ENCODE measurements around the gene B4GALT3.

B4GALT3 gene

GRCh38 chr1:161219078-161219892 is 42.0 kb upstream of the B4GALT3 start:
- H3K36me3 ChIP-seq (ENCODE audit: control insufficient read depth, insufficient read depth, low read length): peaks cover 15% of the 10 kb centered on the region

DNA sequence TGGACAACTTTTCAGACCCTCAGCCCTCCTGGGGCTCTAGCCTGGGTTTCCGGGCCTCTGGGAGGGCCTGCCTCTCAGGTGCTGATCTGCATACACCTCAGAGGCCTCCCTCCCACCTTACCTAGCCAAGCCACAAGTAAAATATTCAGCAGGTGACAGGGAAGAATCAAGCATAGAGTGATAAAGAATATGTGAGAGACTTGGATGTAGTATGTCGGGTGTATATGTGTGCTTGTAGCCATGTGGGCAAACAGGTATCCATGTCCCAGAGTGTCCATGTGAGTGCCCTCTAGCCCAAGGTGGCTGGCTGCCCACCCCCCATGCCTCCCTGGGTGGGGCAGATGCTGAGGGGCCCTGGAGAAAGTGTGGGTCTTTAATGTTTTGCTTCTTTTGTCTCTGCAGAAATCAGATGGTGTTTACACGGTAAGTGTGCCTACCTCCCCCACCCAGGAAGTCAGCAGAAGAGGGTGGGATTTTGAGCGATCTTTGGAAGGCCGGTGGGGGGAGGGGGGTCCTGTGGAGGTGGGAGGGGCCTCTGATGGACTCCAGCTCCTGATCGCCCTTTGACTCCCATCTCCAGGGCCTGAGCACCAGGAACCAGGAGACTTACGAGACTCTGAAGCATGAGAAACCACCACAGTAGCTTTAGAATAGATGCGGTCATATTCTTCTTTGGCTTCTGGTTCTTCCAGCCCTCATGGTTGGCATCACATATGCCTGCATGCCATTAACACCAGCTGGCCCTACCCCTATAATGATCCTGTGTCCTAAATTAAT is 41.2 kb upstream of the B4GALT3 start:
- Histone ChIP-seq H3K36me3 (ENCODE audit: control insufficient read depth, insufficient read depth, low read length) (peaks cover 23% of the 10 kb centered on the region), H3K9me3 (ENCODE audit: control insufficient read depth, low read length) (no peaks in the 10 kb centered on the region), H3K27ac (ENCODE audit: low read depth, low read length, severe bottlenecking) (no peak overlapping the region), H3K4me1 (ENCODE audit: control insufficient read depth, insufficient read depth, low read length, poor library complexity, severe bottlenecking) (peaks cover 19% of the 10 kb centered on the region), H3K4me3 (ENCODE audit: extremely low read depth, insufficient read depth, low read length, poor library complexity, severe bottlenecking) (no peak overlapping the region)
- WGBS, 2 experiments (ENCODE audit: insufficient coverage in 2 of 2): 88 to 93% methylated on average over 4 to 5 of the region's 8 CpGs

More at GRCh38 chr1:161219078-161219892, 42.0 kb upstream of the B4GALT3 start:
- 93 to 100% methylated on average over 3 to 4 of the region's 5 CpGs for whole genome bisulfite sequencing, 2 experiments (ENCODE audit: insufficient coverage in 2 of 2)
- H3K9me3 ChIP-seq (ENCODE audit: control insufficient read depth, low read length): no peaks in the 10 kb centered on the region
- peaks cover 19% of the 10 kb centered on the region for H3K4me1 ChIP-seq (ENCODE audit: control insufficient read depth, insufficient read depth, low read length, poor library complexity, severe bottlenecking)
- no peak overlapping the region for H3K4me3 ChIP-seq (ENCODE audit: extremely low read depth, insufficient read depth, low read length, poor library complexity, severe bottlenecking)
- H3K27ac ChIP-seq (ENCODE audit: low read depth, low read length, severe bottlenecking): no peak overlapping the region

- Histone ChIP-seq H3K4me1 (ENCODE audit: control insufficient read depth, insufficient read depth, low read length, poor library complexity, severe bottlenecking) (peaks cover 19% of the 10 kb centered on the region), H3K9me3 (ENCODE audit: control insufficient read depth, low read length) (no peaks in the 10 kb centered on the region), H3K4me3 (ENCODE audit: extremely low read depth, insufficient read depth, low read length, poor library complexity, severe bottlenecking) (no peak overlapping the region), H3K27ac (ENCODE audit: low read depth, low read length, severe bottlenecking) (no peak overlapping the region), H3K36me3 (ENCODE audit: control insufficient read depth, insufficient read depth, low read length) (peaks cover 30% of the 10 kb centered on the region)
- 78 to 83% methylated on average over 2 to 3 of the region's 6 CpGs for WGBS, 2 experiments (ENCODE audit: insufficient coverage in 2 of 2)
Measured at GRCh38 chr1:161217831-161218230, 40.5 kb upstream of the B4GALT3 start.

DNA sequence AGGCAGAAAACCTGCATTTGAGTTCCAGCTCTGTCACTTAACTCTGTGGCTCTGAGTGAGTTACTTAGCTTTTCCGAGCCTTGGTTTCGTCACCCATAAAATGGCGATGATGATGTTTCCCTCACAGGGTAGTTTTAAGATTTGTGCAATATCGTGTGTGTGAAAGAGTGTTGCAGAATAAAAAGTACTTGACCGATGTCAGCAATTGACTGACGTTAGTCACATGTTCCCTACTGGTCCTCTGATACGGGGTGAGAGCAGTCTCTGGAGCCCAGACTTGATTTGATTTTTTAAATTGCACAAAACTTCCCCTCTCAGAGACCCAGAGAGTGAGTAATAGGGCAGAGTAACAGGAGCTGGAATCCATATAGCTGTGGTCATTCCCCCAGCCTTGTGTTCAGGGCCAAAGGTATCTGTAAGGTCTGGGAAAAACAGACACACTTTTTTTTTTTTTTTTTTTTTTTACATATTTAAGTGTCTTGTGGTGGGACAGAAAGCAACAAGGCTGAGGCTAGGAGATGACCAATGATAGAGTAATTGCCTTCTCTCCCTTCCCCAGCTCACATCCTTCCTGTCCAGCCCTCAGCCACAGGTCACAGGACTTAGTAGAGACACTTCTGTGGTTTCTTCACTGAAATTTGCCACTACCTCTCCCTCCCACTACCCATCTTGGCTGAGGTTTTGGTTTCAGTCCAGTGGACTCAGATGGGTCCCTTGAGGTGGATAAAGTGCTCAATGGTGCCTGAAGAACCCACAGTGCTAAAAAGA is 39.8 kb upstream of the B4GALT3 start:
- H3K4me3 ChIP-seq (ENCODE audit: extremely low read depth, insufficient read depth, low read length, poor library complexity, severe bottlenecking): no peak overlapping the region
- peaks cover 19% of the 10 kb centered on the region for H3K4me1 ChIP-seq (ENCODE audit: control insufficient read depth, insufficient read depth, low read length, poor library complexity, severe bottlenecking)
- WGBS, 2 experiments (ENCODE audit: insufficient coverage in 2 of 2): 95 to 100% methylated on average over 4 to 7 of the region's 7 CpGs
- no peaks in the 10 kb centered on the region for H3K9me3 ChIP-seq (ENCODE audit: control insufficient read depth, low read length)
- peak overlapping the region; percentile 33 for H3K27ac ChIP-seq (ENCODE audit: low read depth, low read length, severe bottlenecking)
- H3K36me3 ChIP-seq (ENCODE audit: control insufficient read depth, insufficient read depth, low read length): peaks cover 37% of the 10 kb centered on the region

GRCh38 chr1:161215076-161215475 is 37.8 kb upstream of the B4GALT3 start, which contains the start of gene FCER1G:
FCER1G (plus strand) TSS chr1:161215295; CDS start chr1:161215322, 27 bp downstream.
- Histone ChIP-seq H3K36me3 (ENCODE audit: control insufficient read depth, insufficient read depth, low read length) (peaks cover 57% of the 10 kb centered on the region), H3K27ac (ENCODE audit: low read depth, low read length, severe bottlenecking) (no peak within 1 kb of the TSS), H3K4me3 (ENCODE audit: extremely low read depth, insufficient read depth, low read length, poor library complexity, severe bottlenecking) (no peak within 1 kb of the TSS), H3K4me1 (ENCODE audit: control insufficient read depth, insufficient read depth, low read length, poor library complexity, severe bottlenecking) (peaks cover 20% of the 10 kb centered on the region), H3K9me3 (ENCODE audit: control insufficient read depth, low read length) (no peaks in the 10 kb centered on the region)
- 87 to 98% methylated on average over 4 to 5 of the region's 10 CpGs for WGBS, 2 experiments (ENCODE audit: insufficient coverage in 2 of 2)

DNA sequence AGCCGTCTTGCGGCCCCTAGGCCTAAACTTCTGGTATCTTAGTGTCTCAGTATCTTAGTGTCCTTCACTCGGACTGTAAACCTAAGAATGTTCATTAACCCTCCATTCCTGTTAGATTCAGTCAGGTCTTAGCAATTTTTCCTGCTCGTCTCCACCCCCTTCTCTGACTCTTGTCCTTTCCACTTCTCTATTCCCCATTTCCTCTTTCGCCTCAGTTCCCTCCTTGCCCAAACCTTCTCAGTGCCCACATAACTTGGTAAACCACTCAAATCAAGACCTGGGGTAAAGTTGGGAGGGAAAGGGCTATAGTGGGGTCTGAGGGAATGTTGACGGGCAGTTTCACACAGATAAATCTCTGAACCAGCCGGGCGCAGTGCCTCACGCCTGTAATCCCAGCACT is 37.1 kb upstream of the B4GALT3 start:
- 97 to 100% methylated on average over 4 to 9 of the region's 9 CpGs for WGBS, 2 experiments (ENCODE audit: insufficient coverage in 2 of 2)
- peaks cover 22% of the 10 kb centered on the region for H3K4me1 ChIP-seq (ENCODE audit: control insufficient read depth, insufficient read depth, low read length, poor library complexity, severe bottlenecking)
- H3K27ac ChIP-seq (ENCODE audit: low read depth, low read length, severe bottlenecking): no peak overlapping the region
- no peak overlapping the region for H3K4me3 ChIP-seq (ENCODE audit: extremely low read depth, insufficient read depth, low read length, poor library complexity, severe bottlenecking)
- no peaks in the 10 kb centered on the region for H3K9me3 ChIP-seq (ENCODE audit: control insufficient read depth, low read length)
- peaks cover 65% of the 10 kb centered on the region for H3K36me3 ChIP-seq (ENCODE audit: control insufficient read depth, insufficient read depth, low read length)

- Histone ChIP-seq H3K9me3 (ENCODE audit: control insufficient read depth, low read length) (no peaks in the 10 kb centered on the region), H3K4me3 (ENCODE audit: extremely low read depth, insufficient read depth, low read length, poor library complexity, severe bottlenecking) (no peak overlapping the region), H3K4me1 (ENCODE audit: control insufficient read depth, insufficient read depth, low read length, poor library complexity, severe bottlenecking) (peaks cover 2% of the 10 kb centered on the region), H3K36me3 (ENCODE audit: control insufficient read depth, insufficient read depth, low read length) (peaks cover 95% of the 10 kb centered on the region), H3K27ac (ENCODE audit: low read depth, low read length, severe bottlenecking) (no peak overlapping the region)
- 33 to 43% methylated on average over 7 to 10 of the region's 11 CpGs for WGBS, 2 experiments (ENCODE audit: insufficient coverage in 2 of 2)
Measured at GRCh38 chr1:161209790-161210409, 32.6 kb upstream of the B4GALT3 start.

DNA sequence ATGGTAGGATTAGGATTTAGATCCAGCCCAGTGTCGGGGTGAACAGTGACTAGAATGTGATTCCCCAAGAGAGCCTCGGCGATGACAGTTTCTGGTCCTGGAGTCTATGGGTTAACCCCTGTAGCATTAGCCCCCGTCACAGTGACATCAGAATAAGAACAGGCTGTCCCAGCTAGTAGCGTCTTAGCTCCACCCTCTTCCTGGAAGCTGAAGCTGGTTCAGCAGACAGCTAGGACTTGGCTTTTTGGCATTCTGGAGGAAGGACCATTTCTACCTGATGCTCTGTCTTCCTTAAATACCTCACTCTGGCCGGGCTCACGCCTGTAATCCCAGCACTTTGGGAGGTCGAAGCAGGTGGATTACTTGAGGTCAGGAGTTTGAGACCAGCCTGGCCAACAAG is 29.9 kb upstream of the B4GALT3 start:
- no peaks in the 10 kb centered on the region for H3K9me3 ChIP-seq (ENCODE audit: control insufficient read depth, low read length)
- WGBS, 2 experiments (ENCODE audit: insufficient coverage in 2 of 2): 87 to 88% methylated on average over 5 to 8 of the region's 8 CpGs
- no peak overlapping the region for H3K4me3 ChIP-seq (ENCODE audit: extremely low read depth, insufficient read depth, low read length, poor library complexity, severe bottlenecking)
- H3K27ac ChIP-seq (ENCODE audit: low read depth, low read length, severe bottlenecking): no peak overlapping the region
- peaks cover 85% of the 10 kb centered on the region for H3K36me3 ChIP-seq (ENCODE audit: control insufficient read depth, insufficient read depth, low read length)
- H3K4me1 ChIP-seq (ENCODE audit: control insufficient read depth, insufficient read depth, low read length, poor library complexity, severe bottlenecking): peaks cover 7% of the 10 kb centered on the region

- no peak overlapping the region for H3K27ac ChIP-seq (ENCODE audit: low read depth, low read length, severe bottlenecking)
- H3K36me3 ChIP-seq (ENCODE audit: control insufficient read depth, insufficient read depth, low read length): peaks cover 79% of the 10 kb centered on the region
- H3K9me3 ChIP-seq (ENCODE audit: control insufficient read depth, low read length): no peaks in the 10 kb centered on the region
- 95 to 98% methylated on average over 11 to 12 of the region's 12 CpGs for WGBS, 2 experiments (ENCODE audit: insufficient coverage in 2 of 2)
- H3K4me1 ChIP-seq (ENCODE audit: control insufficient read depth, insufficient read depth, low read length, poor library complexity, severe bottlenecking): peaks cover 11% of the 10 kb centered on the region
- no peak overlapping the region for H3K4me3 ChIP-seq (ENCODE audit: extremely low read depth, insufficient read depth, low read length, poor library complexity, severe bottlenecking)
Measured at GRCh38 chr1:161206411-161207140, 29.3 kb upstream of the B4GALT3 start.

Measured in mesodermal cell (in vitro differentiated cells).